ENCODE results near the gene DYRK3.
"Not testable (repeated sequence)": the region's sequence is repeated elsewhere in the genome, so short reads cannot be mapped to it uniquely, and the experiment has no call there.

The DYRK3 gene

GRCh38 chr1:206635080-206635977 lies at the start of gene DYRK3:
DYRK3 (plus strand) TSS chr1:206635536; CDS start chr1:206635704, 168 bp downstream.
- peak; percentile 97 for DNase-seq

- no peak for DNase-seq
Measured at GRCh38 chr1:206586501-206587445, 48.6 kb upstream of the DYRK3 start.

DNA sequence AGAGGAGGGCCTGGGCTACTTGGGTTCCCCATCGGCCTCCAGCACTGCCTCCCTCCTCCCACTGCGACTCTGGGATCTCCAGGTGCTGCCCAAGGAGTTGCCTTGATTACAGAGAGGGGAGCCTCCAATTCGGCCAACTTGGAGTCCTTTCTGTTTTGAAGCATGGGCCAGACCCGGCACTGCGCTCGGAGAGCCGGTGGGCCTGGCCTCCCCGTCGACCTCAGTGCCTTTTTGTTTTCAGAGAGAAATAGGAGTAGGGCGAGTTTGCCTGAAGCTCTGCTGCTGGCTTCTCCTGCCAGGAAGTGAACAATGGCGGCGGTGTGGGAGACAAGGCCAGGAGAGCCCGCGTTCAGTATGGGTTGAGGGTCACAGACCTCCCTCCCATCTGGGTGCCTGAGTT lies 47.4 kb upstream of the DYRK3 start:
- no peak for DNase-seq

- DNase-seq, result no peak
Measured at GRCh38 chr1:206588492-206588891, 46.8 kb upstream of the DYRK3 start.

DNA sequence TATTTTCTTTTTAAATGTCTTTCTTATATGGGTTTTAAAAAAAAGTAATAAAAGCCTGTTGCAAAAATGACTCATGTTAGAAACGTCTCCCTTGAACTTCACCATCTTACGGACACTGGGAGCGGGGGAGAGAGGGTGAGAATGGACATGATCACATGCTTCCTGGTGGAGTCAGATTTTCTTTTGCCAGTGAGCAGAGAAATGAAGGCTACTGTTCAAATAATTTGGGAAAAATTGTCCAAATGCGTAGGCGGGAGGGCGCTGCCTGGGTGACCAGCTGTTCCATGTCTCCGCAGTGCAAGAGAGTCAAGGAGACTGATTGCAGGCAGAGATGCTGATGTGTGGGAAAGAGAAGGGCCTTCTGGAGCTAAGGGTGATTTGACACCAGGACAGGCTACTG lies 46.1 kb upstream of the DYRK3 start:
- DNase-seq, result no peak

GRCh38 chr1:206590025-206590758 lies 45.1 kb upstream of the DYRK3 start:
- DNase-seq, result peak; percentile 66

- no peak for DNase-seq
Measured at GRCh38 chr1:206591226-206591625, 44.1 kb upstream of the DYRK3 start.

GRCh38 chr1:206591696-206592095 lies 43.6 kb upstream of the DYRK3 start:
- DNase-seq, result no peak

GRCh38 chr1:206593351-206593925 lies 41.9 kb upstream of the DYRK3 start:
- DNase-seq, result no peak

DNA sequence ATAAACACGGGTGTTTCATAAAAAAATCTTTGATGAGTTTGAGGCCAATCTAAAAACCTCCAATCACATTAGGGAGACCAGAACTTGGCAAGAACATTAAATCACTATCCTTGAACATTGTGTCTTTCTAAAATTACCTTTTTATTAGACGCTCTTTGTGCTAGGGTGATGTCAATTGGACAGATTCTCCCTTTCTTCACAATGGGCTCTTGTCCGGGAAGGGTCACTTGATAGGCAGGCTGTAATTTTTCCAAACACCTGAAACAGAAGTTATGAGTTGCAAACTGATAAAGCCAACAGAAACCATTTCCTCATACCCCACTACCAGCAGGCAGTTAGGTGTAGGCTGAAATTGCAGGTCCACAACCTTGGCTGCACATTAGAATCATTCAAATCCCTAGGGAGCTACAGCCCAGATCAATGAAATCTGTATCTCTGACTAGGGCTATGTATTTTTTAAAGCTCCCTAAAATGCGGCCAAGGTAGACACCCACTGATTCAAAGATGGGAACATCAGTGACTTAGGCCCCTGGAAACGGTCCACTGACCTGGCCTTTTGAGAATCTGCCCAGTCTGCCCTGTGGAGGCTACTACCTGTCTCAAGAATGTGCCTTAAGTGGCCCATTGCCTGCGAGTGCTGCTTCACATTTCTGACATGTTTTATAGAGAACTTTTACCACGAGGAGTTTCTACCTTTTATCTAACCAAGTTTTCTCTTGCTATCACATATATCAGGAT lies 39.6 kb upstream of the DYRK3 start:
- no peak for DNase-seq

DNA sequence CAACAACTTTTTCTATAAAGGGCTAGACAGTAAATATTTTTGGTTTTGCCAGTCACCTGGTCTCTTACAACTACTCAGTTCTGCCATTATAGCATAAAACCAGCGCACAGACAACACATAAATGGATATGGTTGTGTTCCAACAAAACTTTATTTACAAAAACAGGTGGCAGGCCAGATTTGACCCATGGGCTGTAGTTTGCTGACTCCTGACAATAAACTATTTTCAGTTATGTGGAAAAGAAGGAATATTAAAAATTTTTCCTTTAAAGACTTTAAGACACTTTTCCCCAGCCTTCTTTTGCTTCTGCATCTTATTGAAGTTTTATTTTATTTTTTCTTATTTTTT lies 39.0 kb upstream of the DYRK3 start:
- DNase-seq, result no peak

DNA sequence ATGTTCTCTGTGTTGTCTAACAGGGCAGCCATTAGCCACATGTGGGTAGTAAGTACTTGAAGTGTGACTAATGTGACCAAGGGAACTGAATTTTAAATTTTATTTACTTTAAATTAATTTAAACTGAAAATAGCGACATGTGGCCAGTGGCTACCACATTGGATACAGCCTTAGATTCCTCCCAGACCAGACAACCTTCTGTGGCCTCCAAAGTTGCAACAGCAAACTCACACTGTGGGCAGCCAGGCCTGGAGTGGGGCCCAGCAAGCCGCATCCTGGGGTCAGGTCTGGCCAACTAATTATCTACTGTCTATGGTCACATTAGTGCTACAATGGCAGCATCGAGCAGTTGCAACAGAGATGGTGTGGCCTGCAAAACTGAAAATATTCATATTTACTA lies 34.8 kb upstream of the DYRK3 start:
- no peak for DNase-seq

- no peak for DNase-seq
Measured at GRCh38 chr1:206604861-206605260, 30.5 kb upstream of the DYRK3 start.

DNA sequence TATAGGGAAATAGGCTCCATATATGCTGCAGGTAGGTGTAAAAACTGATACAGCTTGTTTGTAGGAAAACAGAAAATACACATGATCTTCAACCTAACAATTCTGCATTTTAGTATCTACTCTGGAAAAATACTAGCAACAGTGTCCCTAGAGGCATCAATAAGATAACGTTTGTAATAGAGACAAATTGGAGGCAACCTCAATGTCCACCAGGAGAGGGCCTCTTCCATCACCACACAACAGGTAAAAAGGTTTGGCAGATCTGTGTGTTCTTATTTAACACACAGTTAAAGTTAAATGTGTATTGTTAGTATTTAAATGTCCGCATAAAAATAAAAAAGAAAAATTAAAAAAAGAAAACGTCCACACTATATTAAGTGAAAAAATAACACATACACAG lies 28.5 kb upstream of the DYRK3 start:
- DNase-seq, result no peak

GRCh38 chr1:206608108-206608698 lies 27.1 kb upstream of the DYRK3 start:
- peak; percentile 59 for DNase-seq

GRCh38 chr1:206609229-206609991 lies 25.9 kb upstream of the DYRK3 start:
- no peak for DNase-seq

DNA sequence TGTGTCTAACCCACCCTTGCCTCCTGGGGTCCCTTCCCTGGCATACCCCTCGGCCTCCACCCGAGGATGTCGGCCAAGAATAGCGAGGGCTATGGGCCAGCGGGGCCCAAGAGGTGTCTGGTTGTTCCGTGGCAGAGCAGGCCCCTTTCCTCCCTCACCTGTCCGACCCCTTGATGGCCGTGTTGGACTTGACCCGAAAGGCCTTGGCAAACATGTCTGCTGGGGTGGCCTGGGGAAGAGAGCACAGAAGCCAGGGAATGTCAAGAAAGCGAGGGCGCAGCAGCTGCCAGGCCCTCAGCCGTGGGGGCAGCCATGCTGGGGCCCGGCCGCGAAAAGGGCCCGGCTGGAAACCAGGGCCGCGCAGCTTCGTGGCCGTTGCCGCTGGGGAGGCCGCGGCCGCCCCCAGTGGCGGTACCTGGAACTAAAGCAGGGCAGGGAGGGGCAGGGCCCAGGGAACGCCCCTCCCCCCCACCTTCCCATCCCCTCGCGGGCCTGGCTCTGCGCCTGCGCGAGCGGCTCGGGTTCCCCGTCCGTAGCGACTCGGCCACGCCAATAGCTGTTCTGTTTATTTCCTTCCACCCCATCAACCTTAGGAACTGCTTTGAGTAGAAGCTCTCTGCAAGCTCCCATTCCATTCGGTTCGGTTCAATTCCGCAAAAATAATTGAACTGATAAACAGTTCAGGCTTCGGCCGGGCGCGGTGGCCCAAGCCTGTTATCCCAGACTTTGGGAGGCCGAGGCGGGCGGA lies 23.0 kb upstream of the DYRK3 start, which contains the start of gene EIF2D:
EIF2D (minus strand) TSS at position 337 of the 748 bp plus-strand sequence; CDS start at position 214, 123 bp downstream.
- peak; percentile 98 for DNase-seq

GRCh38 chr1:206626396-206626795 lies 8.9 kb upstream of the DYRK3 start:
- not testable (repeated sequence) for DNase-seq

- no peak for DNase-seq
Measured at GRCh38 chr1:206628916-206629315, 6.4 kb upstream of the DYRK3 start.

DNA sequence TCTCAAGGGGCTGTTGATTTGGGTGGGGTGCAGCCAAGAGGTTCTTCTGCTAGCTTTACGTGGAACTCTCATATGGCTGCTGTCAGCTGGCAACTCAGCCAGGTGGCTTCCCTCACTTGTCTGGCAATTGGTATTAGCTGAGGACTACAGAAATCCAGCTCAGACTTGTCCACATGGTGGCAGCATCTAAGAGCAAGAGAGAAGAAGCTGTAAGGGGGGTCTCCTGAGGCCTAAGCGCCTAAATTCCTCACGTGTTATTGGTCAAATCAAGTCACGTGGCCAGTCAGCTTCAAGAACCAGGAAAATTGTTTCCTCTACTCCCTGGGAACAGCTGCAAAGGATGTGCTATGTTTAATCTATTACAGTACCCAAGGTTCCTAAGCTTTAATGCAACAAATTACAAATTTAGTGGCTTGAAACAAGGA lies 4.2 kb upstream of the DYRK3 start:
- peak; percentile 56 for DNase-seq
